Left renal cortex interstitium (tissue), 4 donors: ENCODE data around the gene INPPL1. TPM values are rescaled to one million over a fixed set of nuclear protein-coding genes. Genes with fewer than 3 reads are reported as not detected.

ENCODE experiments used
- DNase-seq, 4 donors: peaks; one replicate each; pipeline ENCODE4 v3.0.0-alpha.2; 2013; ENCODE audit warnings: low read depth in 4 of 4, low spot score in 2 of 4, missing footprints in 1 of 4
- polyA plus RNA-seq, 4 donors: library from polyadenylated mRNA; unstranded; fragments of 120-200 nt; gene quantifications; one replicate each; pipeline ENCODE4 v1.2.1, GENCODE V29; 2013; ENCODE audit not compliant: insufficient read length in 4 of 4

The INPPL1 gene
- polyA plus RNA-seq, 4 donors: 123 to 218 (median 160) TPM

- no peak for DNase-seq
Observed at GRCh38 chr11:72231396-72232259, 7.1 kb downstream of the INPPL1 start.

DNA sequence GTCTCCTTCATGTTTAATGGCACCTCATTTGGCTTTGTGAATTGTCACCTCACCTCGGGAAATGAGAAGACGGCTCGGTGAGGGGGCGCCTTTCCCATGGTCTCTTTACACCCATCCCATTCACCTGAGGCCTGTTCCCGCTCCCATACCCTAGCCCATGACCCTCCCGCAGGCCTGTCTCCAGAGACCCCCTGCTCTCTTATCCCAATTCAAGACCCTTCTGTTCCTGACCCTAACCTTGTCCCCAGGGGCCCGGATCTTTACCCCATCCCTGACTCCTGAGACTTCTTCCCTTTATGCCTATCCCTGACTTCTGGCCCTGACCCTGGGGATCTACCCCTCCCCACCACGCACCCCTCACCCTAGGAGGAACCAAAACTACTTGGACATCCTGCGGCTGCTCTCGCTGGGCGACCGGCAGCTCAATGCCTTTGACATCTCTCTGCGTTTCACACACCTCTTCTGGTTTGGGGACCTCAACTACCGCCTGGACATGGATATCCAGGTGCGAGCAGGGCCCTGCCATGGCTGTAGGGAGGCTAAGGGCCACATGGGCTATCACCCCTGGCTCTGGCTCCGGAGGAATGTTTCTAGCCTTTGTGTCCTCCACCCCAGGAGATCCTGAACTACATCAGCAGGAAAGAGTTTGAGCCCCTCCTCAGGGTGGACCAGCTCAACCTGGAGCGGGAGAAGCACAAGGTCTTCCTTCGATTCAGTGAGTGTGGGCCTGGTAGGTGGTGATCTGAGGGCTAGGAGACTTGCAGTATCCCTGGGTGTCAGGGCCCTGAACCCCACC, 7.9 kb downstream of the INPPL1 start:
- no peak for DNase-seq

DNA sequence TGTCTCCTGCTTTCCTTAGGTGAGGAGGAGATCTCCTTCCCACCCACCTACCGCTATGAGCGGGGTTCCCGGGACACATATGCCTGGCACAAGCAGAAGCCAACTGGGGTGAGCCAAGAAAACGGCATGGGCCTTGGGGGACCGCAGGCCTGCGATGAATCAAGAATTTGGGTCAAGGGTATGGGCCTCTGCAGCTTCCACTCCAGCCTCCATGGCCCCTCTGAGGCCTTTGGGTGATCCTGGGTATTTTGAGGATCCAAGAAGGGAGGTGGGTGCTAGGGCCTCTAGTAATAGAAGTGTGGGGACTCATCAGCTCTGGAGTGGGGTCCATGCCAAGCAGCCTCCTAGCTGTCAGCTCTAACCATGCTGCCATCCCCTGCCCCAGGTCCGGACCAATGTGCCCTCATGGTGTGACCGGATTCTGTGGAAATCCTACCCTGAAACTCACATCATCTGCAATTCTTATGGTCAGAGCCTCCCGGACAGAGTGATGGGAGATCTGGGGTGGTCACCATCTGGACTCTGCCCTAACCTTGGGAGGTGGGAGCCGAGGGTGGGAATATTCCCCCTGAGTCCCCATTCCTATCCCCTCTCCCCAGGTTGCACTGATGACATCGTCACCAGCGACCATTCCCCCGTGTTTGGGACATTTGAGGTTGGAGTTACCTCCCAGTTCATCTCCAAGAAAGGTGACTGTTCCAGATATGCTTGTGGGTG, 8.6 kb downstream of the INPPL1 start:
- no peak for DNase-seq

DNA sequence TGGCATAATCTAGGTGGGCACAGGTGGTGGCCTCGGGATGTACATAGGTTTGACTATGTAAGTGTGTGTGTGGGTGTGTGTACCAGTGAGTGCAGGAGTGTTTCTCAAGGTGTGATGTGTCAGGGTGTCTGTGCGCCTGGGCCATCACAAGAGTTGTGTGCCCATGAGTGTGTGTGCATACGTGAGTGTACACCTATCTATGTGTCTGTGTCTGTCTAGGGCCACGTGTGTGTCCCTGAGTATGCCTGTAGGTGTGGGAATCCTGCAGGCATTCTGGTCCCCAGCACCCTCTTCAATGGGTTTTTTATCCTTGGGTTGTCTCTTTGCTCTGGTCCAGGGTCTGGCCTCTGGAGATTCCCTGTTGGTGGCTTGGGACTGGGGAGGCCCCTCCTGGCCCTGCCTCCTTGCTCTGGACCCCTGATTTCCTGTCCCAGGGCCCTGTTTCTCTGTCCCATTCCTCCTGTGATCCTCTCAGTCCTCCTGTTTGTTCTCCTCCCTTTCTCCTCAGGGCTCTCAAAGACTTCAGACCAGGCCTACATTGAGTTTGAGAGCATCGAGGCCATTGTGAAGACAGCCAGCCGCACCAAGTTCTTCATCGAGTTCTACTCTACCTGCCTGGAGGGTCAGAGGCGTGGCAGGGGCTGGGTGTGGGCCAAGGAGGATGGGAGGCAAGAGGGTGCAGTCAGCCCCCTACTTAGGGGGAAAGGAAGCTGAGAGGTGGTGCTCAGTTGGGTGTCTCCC, 9.4 kb downstream of the INPPL1 start:
- no peak for DNase-seq

DNA sequence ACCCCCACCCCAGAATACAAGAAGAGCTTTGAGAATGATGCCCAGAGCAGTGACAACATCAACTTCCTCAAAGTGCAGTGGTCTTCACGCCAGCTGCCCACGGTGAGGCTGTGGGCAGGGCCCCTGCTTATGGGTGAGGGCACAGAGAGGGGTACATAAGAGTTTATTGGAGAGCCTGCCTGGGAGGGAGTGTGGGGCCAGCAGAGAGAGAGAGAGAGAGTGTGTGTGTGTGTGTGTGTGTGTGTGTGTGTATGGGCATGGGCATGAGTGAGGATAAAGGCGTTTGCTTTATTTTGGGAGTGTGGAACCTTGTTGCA, 9.9 kb downstream of the INPPL1 start:
- DNase-seq: no peak

- no peak for DNase-seq
Observed at GRCh38 chr11:72234920-72235319, 10.4 kb downstream of the INPPL1 start.

GRCh38 chr11:72235351-72236057, 10.9 kb downstream of the INPPL1 start:
- no peak for DNase-seq

DNA sequence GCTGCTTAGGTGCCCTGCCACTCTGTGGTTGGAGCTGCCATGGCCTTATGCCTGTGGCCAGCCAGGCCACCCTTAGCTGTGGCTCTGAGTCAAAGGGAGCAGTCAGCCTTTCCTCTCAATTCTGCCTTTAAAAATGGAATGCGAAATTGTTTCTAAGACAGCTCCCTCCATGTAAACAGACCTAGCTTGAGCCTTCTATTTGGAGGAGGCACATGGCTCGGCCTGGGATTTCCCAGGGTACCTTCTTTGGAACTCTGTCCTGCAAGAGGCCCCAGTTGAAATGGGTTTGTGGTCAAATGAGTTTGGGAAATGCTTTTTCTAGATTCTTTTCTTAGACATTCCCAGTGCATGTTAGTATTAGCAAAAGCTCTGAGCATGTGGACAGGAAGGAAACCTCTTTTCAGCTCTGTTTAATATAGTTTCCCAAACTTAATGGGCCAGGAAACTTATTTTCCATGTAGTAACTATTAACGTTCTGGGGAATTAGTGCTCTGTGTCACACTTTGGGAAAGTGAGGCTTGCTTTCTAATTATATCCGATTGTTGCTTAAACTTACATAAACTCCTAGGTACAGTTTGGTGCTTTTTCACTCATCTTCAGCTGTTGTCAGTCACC, 11.6 kb downstream of the INPPL1 start:
- no peak for DNase-seq

- no peak for DNase-seq
Observed at GRCh38 chr11:72236774-72237111, 12.2 kb downstream of the INPPL1 start.

DNA sequence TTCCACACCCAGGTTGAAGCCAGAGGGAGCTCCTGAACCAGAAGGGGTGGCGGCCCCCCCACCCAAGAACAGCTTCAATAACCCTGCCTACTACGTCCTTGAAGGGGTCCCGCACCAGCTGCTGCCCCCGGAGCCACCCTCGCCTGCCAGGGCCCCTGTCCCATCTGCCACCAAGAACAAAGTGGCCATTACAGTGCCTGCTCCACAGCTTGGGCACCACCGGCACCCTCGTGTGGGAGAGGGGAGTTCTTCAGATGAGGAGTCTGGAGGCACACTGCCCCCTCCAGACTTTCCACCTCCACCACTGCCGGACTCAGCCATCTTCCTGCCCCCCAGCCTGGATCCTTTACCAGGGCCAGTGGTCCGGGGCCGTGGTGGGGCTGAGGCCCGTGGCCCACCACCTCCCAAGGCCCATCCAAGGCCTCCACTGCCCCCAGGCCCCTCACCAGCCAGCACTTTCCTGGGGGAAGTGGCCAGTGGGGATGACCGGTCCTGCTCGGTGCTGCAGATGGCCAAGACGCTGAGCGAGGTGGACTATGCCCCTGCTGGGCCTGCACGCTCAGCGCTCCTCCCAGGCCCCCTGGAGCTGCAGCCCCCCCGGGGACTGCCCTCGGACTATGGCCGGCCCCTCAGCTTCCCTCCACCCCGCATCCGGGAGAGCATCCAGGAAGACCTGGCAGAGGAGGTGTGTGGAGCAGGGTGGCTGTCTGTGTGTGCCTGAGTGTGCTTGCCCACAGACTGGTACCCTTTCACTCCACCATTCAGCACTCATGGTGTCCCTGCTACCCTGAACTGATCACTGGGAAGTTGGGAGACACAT, 12.8 kb downstream of the INPPL1 start:
- DNase-seq: no peak

DNA sequence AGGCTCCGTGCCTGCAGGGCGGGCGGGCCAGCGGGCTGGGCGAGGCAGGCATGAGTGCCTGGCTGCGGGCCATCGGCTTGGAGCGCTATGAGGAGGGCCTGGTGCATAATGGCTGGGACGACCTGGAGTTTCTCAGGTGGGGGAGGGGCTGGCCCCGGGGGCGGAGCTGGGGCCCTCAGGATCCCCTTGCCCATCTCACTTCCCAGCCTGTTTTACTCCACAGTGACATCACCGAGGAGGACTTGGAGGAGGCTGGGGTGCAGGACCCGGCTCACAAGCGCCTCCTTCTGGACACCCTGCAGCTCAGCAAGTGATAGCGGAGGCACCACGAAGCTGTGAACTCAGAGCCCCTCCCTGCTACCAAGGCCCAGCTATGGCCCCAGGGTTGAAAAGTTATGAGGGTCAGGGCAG, 13.5 kb downstream of the INPPL1 start:
- no peak for DNase-seq

DNA sequence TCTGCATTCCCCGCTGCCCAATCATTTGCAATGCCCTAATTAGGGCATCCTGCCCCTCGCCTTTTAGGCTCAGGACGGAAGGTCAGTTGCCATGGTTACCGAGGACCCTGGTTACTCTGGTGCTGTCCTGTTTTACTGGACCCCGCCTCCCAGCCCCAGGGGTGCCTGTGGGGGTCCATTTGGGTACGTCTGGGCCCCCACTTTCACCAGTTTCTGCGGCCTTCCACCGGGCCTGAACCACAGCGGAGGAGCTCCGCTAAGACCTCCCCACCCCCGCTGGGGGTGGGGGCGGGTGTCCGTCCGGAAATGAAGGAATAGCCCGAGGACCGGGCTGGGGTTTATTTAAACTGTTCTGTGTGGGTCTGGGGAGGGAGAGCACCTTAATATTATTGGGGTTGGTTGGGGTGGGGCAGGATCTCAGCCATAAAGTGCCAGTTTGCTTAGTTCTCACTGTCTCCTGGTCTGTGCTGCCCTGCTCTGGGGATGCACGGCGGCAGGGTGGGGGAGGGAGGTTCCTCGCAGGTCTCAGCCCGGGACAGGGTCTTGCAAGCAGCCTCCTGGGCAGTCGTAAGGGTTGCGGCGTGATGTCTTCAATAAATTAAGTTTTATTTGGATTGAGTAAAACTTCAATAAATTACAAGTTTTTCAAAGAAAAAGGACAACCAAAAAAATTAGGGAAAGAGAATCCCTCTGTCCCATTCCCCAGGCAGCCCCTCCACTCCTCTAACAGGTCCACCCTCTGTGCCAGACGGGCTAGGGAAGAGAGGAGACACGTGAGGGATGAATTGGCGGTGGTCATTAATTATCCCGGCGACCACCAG, 14.1 kb downstream of the INPPL1 start:
- no peak for DNase-seq

GRCh38 chr11:72239313-72239848, 14.8 kb downstream of the INPPL1 start:
- DNase-seq: no peak

DNA sequence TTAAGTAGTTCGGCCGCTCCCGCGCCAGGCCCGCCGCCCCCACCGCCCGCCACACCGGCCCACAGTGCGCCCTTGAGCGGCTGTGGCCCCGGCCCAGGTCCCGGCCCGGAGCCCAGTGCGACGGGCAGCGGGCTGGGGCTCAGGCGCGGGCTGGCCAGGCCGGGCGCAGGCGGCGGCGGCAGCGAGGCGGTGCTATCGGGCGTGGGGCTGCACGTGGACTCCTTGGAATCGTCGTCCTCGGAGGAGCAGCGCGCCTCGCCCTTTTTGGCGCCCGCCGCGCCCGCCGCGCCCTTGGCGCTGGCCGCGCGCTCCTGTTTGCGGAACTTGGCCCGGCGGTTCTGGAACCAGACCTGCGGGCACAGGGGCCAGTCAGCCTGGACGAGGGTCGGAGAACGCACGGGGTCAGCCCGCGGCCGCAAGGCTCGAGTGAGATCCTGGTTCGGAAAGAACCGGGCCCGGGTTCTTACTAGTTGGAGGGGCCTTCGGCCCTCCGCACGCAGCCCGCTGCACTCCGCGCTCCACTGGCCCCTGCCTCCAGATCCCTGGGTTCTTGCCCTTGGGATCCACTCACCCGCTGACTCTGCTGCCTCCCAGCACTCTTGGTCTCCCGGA, 15.4 kb downstream of the INPPL1 start:
- no peak for DNase-seq

DNA sequence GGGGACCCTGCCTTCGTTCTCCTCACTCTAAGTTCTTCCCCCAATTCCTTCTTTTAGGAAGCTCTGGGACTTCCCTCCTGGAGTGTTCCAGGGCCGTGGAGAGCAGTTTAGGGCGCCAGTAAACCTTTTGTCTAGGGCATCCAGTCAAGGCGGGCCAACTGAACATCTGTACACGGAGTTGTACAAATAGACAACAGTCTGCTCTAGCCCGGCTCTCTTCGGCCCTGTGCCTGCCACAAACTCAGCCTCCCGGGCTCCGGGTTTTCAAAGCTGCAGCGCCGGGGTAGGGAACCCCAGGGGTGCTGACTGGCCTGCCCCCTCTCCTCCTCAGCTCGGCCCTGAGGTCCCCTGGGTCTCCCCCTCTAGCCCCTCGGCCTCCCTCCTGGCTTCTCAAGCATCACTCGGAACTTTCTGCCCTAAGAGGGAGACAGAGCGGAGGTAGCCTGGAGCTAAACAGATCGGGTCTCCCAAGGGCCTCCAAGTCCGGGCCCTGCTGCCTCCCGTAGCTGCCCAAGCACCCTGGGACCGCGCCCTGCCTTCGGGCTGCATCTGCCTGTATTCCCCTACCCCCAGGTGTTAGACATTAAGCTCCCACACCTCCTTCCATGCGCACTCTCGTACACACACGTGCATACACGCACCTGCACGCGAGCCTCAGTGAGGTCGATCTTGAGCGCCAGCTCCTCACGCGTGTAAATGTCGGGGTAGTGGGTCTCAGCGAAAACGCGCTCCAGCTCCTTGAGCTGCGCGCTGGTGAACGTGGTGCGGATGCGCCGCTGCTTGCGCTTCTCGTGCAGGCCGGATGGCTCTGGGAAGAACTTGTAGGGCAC, 16.1 kb downstream of the INPPL1 start:
- DNase-seq: no peak

DNA sequence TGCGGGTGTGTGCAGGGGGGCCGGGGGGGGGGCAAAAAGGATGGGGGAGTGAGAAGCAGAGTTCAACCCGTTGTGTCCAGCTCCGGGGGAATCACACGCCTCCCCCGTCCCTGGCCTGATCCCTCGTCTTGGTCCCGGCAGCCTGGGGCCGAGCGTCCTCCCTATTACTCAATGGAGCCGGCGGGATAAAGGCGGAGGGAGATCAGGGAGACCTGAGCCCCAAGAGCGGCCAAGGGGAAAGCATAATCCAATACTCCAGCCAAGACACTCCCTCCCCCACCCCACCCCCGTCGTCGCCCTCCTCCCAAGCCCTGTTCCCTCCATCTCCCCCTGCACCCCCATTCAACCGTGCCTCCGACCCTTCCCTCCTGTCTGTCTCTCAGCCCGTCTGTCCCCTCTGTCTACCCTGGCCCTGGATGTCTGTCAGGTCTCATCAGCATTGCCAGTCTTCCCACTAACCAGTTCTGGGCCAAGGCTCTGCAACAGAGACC, 16.8 kb downstream of the INPPL1 start:
- no peak for DNase-seq
